Brain microvascular endothelial cell (primary cell): ENCODE results near the gene CARMIL1.

Experiments used
- DNase-seq: peaks from one replicate; pipeline ENCODE4 v3.0.0-alpha.2; 2020
- H3K27ac ChIP-seq: fragments of 250-450 bp; sonication (Bioruptor Pico); 2 replicates; pipeline ENCODE4 v1.5.1; 2020; ENCODE audit warnings: mild to moderate bottlenecking, moderate library complexity
- H3K27me3 ChIP-seq: fragments of 250-450 bp; sonication (Bioruptor Pico); replicated peaks from 2 replicates; pipeline ENCODE4 v1.5.1; 2020; ENCODE audit warnings: mild to moderate bottlenecking
- H3K36me3 ChIP-seq: fragments of 250-450 bp; sonication (Bioruptor Pico); replicated peaks from 2 replicates; pipeline ENCODE4 v1.5.1; 2020; ENCODE audit warnings: mild to moderate bottlenecking
- H3K4me3 ChIP-seq: 2 replicates; pipeline ENCODE4 v1.5.1; 2011; ENCODE audit warnings: low read depth, mild to moderate bottlenecking, control low read depth, low read length, moderate library complexity
- CTCF ChIP-seq: IDR thresholded peaks from 2 replicates; pipeline ENCODE4 v1.5.1; 2011; ENCODE audit warnings: low read depth, mild to moderate bottlenecking, moderate library complexity, low read length, control low read depth, inconsistent platforms; ENCODE audit errors: missing control alignments
- in situ Hi-C: cut with HindIII; loops from 2 replicates; pipeline ENCODE4 v1.10.0; 2017; ENCODE audit warnings: low sequenced_read_pairs, low pct_ligation_motif_present

Gene CARMIL1

GRCh38 chr6:25278914-25279747 is at the start of gene CARMIL1:
Gene CARMIL1 (plus strand): TSS chr6:25279374. CDS start chr6:25279796, 422 bp downstream.
- H3K27me3 ChIP-seq, result no peaks in the 10 kb centered on the region
- in situ Hi-C loops, result no loop called here
- no peaks in the 10 kb centered on the region for H3K36me3 ChIP-seq
- peak; percentile 56 for DNase-seq
- peak within 1 kb of the TSS; percentile 76 for H3K4me3 ChIP-seq
- peak within 1 kb of the TSS; percentile 44 for H3K27ac ChIP-seq
- TF ChIP-seq CTCF, result peak; percentile 85

GRCh38 chr6:25229671-25230321 is 49.4 kb upstream of the CARMIL1 start:
- H3K27ac ChIP-seq, result peak overlapping the region; percentile 32
- no peaks in the 10 kb centered on the region for H3K27me3 ChIP-seq
- no peaks in the 10 kb centered on the region for H3K36me3 ChIP-seq
- peak; percentile 41 for DNase-seq
- in situ Hi-C loops, result no loop called here
- TF ChIP-seq CTCF, result no peak
- no peak overlapping the region for H3K4me3 ChIP-seq

GRCh38 chr6:25232479-25232878 is 46.7 kb upstream of the CARMIL1 start:
- no peak for DNase-seq
- TF ChIP-seq CTCF, result no peak

GRCh38 chr6:25233226-25233625 is 45.9 kb upstream of the CARMIL1 start:
- no peak overlapping the region for H3K27ac ChIP-seq
- DNase-seq, result no peak

More at GRCh38 chr6:25232479-25232878, 46.7 kb upstream of the CARMIL1 start:
- no peaks in the 10 kb centered on the region for H3K36me3 ChIP-seq
- no peak overlapping the region for H3K27ac ChIP-seq
- H3K27me3 ChIP-seq, result no peaks in the 10 kb centered on the region
- in situ Hi-C loops, result no loop called here
- H3K4me3 ChIP-seq, result no peak overlapping the region

GRCh38 chr6:25237579-25237978 is 41.6 kb upstream of the CARMIL1 start:
- TF ChIP-seq CTCF, result no peak
- no peak for DNase-seq
- in situ Hi-C loops, result no loop called here
- Histone ChIP-seq H3K27me3 (no peaks in the 10 kb centered on the region), H3K27ac (no peak overlapping the region), H3K4me3 (no peak overlapping the region), H3K36me3 (no peaks in the 10 kb centered on the region)

More at GRCh38 chr6:25233226-25233625, 45.9 kb upstream of the CARMIL1 start:
- H3K36me3 ChIP-seq, result no peaks in the 10 kb centered on the region
- H3K27me3 ChIP-seq, result no peaks in the 10 kb centered on the region
- H3K4me3 ChIP-seq, result no peak overlapping the region
- TF ChIP-seq CTCF, result no peak
- in situ Hi-C loops, result no loop called here
